Measurements from ENCODE around the gene CCR5AS.

The CCR5AS gene

DNA sequence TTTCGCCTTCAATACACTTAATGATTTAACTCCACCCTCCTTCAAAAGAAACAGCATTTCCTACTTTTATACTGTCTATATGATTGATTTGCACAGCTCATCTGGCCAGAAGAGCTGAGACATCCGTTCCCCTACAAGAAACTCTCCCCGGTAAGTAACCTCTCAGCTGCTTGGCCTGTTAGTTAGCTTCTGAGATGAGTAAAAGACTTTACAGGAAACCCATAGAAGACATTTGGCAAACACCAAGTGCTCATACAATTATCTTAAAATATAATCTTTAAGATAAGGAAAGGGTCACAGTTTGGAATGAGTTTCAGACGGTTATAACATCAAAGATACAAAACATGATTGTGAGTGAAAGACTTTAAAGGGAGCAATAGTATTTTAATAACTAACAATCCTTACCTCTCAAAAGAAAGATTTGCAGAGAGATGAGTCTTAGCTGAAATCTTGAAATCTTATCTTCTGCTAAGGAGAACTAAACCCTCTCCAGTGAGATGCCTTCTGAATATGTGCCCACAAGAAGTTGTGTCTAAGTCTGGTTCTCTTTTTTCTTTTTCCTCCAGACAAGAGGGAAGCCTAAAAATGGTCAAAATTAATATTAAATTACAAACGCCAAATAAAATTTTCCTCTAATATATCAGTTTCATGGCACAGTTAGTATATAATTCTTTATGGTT, 35.9 kb downstream of the CCR5AS start, which contains the start of gene CCR5 (continued):
- TF ChIP-seq, protein P1, sequence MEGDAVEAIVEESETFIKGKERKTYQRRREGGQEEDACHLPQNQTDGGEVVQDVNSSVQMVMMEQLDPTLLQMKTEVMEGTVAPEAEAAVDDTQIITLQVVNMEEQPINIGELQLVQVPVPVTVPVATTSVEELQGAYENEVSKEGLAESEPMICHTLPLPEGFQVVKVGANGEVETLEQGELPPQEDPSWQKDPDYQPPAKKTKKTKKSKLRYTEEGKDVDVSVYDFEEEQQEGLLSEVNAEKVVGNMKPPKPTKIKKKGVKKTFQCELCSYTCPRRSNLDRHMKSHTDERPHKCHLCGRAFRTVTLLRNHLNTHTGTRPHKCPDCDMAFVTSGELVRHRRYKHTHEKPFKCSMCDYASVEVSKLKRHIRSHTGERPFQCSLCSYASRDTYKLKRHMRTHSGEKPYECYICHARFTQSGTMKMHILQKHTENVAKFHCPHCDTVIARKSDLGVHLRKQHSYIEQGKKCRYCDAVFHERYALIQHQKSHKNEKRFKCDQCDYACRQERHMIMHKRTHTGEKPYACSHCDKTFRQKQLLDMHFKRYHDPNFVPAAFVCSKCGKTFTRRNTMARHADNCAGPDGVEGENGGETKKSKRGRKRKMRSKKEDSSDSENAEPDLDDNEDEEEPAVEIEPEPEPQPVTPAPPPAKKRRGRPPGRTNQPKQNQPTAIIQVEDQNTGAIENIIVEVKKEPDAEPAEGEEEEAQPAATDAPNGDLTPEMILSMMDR (IDR thresholded peaks at IDR 0.05; ENCODE audit: control extremely low read depth in 1 of 3, insufficient read depth in 1 of 3, low read depth in 1 of 3, low read length in 3 of 3), result no peak
- no peak for TF ChIP-seq CBX8 (IDR thresholded peaks at IDR 0.05; ENCODE audit: borderline replicate concordance, low read depth, low read length)
